ENCODE measurements around the gene CFAP298. TPM values are rescaled to one million over a fixed set of nuclear protein-coding genes. Genes with fewer than 3 reads are reported as not detected.
"Not testable (repeated sequence)": the region's sequence is repeated elsewhere in the genome, so short reads cannot be mapped to it uniquely, and the experiment has no call there.

The CFAP298 gene, protein sequence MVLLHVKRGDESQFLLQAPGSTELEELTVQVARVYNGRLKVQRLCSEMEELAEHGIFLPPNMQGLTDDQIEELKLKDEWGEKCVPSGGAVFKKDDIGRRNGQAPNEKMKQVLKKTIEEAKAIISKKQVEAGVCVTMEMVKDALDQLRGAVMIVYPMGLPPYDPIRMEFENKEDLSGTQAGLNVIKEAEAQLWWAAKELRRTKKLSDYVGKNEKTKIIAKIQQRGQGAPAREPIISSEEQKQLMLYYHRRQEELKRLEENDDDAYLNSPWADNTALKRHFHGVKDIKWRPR
- polyA plus RNA-seq (101 and 105 TPM in 2 replicates), polyA minus RNA-seq (27.5 and 30.8 TPM in 2 replicates)

GRCh38 chr21:32612075-32612998 lies at the start of gene CFAP298:
Gene CFAP298, minus strand, starts transcription at chr21:32612377. Its CDS starts 134 bp downstream, at chr21:32612243.
- H3K27ac ChIP-seq (ENCODE audit: low read length) = peak within 1 kb of the TSS; percentile 75
- H3K27me3 ChIP-seq (ENCODE audit: insufficient read depth, low read depth, low read length) = no peaks in the 10 kb centered on the region
- H4K20me1 ChIP-seq (ENCODE audit: insufficient read depth) = no peaks in the 10 kb centered on the region
- TF ChIP-seq SMC3 (conservative IDR thresholded peaks at IDR 0.05; ENCODE audit: poor library complexity) (peak; percentile 11), EZH2 (IDR thresholded peaks at IDR 0.05; ENCODE audit: borderline replicate concordance, insufficient read depth, low read length, poor library complexity, severe bottlenecking) (no peak), MXI1 (conservative IDR thresholded peaks at IDR 0.05; ENCODE audit: poor library complexity, severe bottlenecking) (peak; percentile 98), EP300 (conservative IDR thresholded peaks at IDR 0.05; ENCODE audit: poor library complexity, severe bottlenecking) (peak; percentile 72), TAF1 (IDR thresholded peaks at IDR 0.05; ENCODE audit: low read depth) (peak; percentile 4), RAD21 (conservative IDR thresholded peaks at IDR 0.05) (no peak), POLR2AphosphoS5 (IDR thresholded peaks at IDR 0.05) (no peak), CTCF (IDR thresholded peaks at IDR 0.05; ENCODE audit: poor library complexity, severe bottlenecking) (no peak)
- TF ChIP-seq, protein P1, sequence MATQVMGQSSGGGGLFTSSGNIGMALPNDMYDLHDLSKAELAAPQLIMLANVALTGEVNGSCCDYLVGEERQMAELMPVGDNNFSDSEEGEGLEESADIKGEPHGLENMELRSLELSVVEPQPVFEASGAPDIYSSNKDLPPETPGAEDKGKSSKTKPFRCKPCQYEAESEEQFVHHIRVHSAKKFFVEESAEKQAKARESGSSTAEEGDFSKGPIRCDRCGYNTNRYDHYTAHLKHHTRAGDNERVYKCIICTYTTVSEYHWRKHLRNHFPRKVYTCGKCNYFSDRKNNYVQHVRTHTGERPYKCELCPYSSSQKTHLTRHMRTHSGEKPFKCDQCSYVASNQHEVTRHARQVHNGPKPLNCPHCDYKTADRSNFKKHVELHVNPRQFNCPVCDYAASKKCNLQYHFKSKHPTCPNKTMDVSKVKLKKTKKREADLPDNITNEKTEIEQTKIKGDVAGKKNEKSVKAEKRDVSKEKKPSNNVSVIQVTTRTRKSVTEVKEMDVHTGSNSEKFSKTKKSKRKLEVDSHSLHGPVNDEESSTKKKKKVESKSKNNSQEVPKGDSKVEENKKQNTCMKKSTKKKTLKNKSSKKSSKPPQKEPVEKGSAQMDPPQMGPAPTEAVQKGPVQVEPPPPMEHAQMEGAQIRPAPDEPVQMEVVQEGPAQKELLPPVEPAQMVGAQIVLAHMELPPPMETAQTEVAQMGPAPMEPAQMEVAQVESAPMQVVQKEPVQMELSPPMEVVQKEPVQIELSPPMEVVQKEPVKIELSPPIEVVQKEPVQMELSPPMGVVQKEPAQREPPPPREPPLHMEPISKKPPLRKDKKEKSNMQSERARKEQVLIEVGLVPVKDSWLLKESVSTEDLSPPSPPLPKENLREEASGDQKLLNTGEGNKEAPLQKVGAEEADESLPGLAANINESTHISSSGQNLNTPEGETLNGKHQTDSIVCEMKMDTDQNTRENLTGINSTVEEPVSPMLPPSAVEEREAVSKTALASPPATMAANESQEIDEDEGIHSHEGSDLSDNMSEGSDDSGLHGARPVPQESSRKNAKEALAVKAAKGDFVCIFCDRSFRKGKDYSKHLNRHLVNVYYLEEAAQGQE (IDR thresholded peaks at IDR 0.05; ENCODE audit: borderline replicate concordance) = peak; percentile 59
- peak within 1 kb of the TSS; percentile 93 for H3K4me3 ChIP-seq (ENCODE audit: low read length)
- H3K9me2 ChIP-seq (ENCODE audit: insufficient read depth, low read length) = no peaks in the 10 kb centered on the region
- no peaks in the 10 kb centered on the region for H3F3A ChIP-seq (ENCODE audit: insufficient read depth, low read length, poor library complexity, severe bottlenecking)
- peak within 1 kb of the TSS; percentile 82 for H3K4me2 ChIP-seq (ENCODE audit: low read length)
- H3K9me3 ChIP-seq (ENCODE audit: low read length) = no peaks in the 10 kb centered on the region
- H3K79me2 ChIP-seq (replicated peaks; ENCODE audit: insufficient read depth, low read length) = peaks cover 8% of the 10 kb centered on the region
- no peaks in the 10 kb centered on the region for H3K36me3 ChIP-seq (ENCODE audit: insufficient read depth, low read length)
- peak within 1 kb of the TSS; percentile 72 for H3K9ac ChIP-seq (ENCODE audit: low read length)
- H2AFZ ChIP-seq (ENCODE audit: low read depth, low read length) = peak within 1 kb of the TSS; percentile 71

DNA sequence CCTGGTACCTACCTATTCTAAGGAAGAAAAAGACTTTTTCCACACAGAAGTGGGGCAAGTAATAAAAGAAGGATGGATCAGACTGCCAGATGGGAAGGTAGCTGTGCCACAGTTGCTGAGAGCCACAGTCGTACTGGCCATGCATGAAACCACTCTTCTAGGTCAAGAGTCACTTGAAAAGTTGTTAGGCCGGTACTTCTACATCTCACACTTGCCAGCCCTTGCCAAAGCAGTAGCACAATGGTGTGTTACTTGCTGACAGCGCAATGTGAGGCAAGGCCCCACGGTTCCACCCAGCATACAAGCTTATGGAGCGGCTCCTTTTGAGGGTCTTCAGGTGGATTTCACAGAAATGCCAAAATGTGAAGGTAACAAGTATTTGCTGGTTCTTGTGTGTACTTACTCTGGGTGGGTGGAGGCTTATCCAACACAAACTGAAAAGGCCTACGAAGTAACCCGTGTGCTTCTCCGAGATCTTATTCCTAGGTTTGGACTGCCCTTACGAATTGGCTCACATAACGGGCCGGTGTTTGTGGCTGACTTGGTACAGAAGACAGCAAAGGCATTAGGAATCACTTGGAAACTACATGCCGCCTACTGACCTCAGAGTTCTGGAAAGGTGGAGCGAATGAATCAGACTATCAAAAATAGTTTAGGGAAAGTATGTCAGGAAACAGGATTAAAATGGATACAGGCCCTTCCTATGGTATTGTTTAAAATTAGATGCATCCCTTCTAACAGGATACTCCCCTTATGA lies 49.0 kb upstream of the CFAP298 start:
- H3K4me3 ChIP-seq (ENCODE audit: low read length); H3K27me3 ChIP-seq (ENCODE audit: insufficient read depth, low read depth, low read length); H3K9ac ChIP-seq (ENCODE audit: low read length); H3K27ac ChIP-seq (ENCODE audit: low read length); H4K20me1 ChIP-seq (ENCODE audit: insufficient read depth); H3F3A ChIP-seq (ENCODE audit: insufficient read depth, low read length, poor library complexity, severe bottlenecking); H3K9me2 ChIP-seq (ENCODE audit: insufficient read depth, low read length); H2AFZ ChIP-seq (ENCODE audit: low read depth, low read length); H3K4me2 ChIP-seq (ENCODE audit: low read length); H3K79me2 ChIP-seq (replicated peaks; ENCODE audit: insufficient read depth, low read length); H3K9me3 ChIP-seq (ENCODE audit: low read length): not testable (repeated sequence)
- H3K36me3 ChIP-seq (ENCODE audit: insufficient read depth, low read length) = peaks cover 22% of the 10 kb centered on the region
